Ureter (tissue), 1 donor: ENCODE measurements around the gene POLR2B. TPM values are rescaled to one million over a fixed set of nuclear protein-coding genes. Genes with fewer than 3 reads are reported as not detected.
"Not testable (repeated sequence)": the region's sequence is repeated elsewhere in the genome, so short reads cannot be mapped to it uniquely, and the experiment has no call there.

Source experiments
- DNase-seq: peaks from one replicate; pipeline ENCODE4 v3.0.0-alpha.2; 2020; ENCODE audit warnings: low spot score
- total RNA-seq: library from RNA; stranded (reverse); gene quantifications from one replicate; pipeline ENCODE4 v1.2.4, GENCODE V29; 2023
- donor health status: DM: yes; HTN: yes; CAD: no.

Gene POLR2B
- total RNA-seq, 1 donor from 2014 or later = 84.2 TPM

GRCh38 chr4:56986952-56987351 is 8.3 kb downstream of the POLR2B start:
- DNase-seq = no peak

- DNase-seq = no peak
Measured at GRCh38 chr4:56990109-56990905, 11.6 kb downstream of the POLR2B start.

DNA sequence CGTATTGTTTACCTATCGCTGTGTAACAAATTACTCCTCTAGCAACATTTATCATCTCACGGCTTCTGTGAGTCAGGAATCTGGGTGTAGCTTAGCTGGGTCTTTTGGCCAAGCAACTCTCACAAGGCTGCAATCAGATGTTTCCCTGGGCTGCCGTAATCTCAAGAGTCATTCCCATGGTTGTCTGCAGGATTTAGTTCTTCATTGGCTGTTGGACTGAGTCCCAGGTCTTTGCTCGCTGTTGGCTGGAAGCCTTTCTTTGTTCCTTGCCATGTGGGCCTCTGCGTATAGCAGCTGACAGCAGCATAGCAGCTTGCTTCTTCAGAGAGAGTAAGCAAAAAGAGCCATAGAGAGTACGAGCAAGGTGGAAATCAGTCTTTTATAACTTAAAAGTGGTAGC is 16.8 kb downstream of the POLR2B start:
- DNase-seq = peak; percentile 60

- DNase-seq = no peak
Measured at GRCh38 chr4:56999751-57000150, 21.1 kb downstream of the POLR2B start.

DNA sequence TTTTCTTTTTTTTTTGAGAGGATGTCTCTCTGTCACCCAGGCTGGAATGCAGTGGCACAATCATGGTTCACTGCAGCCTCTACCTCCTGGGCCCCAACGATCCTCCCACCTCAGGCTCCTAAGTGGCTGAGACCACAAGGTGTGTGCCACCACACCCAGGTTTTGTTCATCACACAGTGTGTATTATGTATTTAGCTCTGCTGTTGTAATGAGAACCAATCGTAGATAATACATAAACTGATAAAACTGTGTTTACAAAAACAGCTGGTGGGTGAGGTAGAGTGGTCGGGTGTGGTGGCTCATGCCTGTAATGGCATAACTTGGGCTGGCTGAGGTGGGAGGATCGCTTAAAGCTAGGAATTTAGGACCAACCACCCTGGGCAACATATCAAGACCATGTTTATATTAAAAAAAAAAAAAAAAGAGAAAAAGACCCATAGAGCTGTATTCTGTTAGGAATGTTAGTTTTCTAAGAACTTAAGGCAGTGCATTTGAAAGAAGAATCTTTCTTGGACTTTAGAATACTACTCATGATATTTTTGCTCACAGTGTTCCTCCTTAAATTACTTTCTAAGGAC is 34.9 kb downstream of the POLR2B start:
- DNase-seq = no peak

DNA sequence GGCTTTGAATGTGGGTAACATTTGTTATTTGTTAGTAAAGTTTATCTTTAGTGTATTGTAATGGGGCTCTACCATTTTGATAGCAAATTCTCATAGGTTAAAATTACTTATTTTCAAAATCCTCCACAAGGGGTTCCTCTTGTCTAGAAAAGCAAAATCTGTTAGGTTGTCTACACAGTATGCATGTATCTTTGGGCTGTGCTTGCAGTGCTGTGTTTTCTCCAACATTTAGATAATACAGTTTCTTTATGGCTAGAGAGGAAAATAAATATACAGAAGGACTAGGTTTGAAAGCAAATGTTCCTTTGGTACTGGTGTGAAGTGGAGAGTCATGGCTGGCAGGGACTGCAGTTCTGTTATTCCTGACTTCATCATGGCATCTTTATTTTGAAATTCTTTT is 40.3 kb downstream of the POLR2B start:
- no peak for DNase-seq

DNA sequence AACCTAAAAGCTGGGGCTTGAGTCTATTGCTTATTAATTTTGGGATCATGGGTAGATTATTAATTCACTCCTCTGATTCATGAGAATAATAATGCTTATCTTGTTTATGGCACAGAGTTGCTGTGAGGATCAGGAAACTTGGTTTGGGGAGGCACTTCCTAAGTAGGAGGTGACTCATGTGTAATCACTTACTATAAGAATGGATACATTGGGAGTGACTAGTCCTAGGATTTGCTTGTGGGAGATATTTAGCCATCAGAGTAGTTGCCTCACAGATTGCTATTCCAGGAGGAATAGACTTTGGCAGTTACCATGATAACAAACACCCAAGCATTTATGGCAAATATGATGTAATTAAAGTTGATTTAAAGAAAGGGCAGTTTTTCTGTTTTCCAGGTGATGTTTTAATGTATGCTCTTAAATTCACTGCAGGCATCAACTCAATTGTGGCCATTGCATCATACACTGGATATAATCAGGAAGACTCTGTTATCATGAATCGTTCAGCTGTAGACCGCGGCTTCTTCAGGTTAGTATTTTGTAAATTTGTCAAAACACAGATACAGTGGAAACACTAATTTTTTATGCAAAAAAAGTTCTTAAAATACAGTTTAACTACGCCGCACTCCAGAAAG is 41.9 kb downstream of the POLR2B start:
- DNase-seq = no peak

GRCh38 chr4:57023104-57023503 is 44.4 kb downstream of the POLR2B start:
- no peak for DNase-seq

- DNase-seq = no peak
Measured at GRCh38 chr4:57034520-57034919, 55.8 kb downstream of the POLR2B start.

GRCh38 chr4:57037982-57038604 is 59.4 kb downstream of the POLR2B start:
- DNase-seq = peak; percentile 56

GRCh38 chr4:57039345-57039744 is 60.6 kb downstream of the POLR2B start:
- DNase-seq = no peak

DNA sequence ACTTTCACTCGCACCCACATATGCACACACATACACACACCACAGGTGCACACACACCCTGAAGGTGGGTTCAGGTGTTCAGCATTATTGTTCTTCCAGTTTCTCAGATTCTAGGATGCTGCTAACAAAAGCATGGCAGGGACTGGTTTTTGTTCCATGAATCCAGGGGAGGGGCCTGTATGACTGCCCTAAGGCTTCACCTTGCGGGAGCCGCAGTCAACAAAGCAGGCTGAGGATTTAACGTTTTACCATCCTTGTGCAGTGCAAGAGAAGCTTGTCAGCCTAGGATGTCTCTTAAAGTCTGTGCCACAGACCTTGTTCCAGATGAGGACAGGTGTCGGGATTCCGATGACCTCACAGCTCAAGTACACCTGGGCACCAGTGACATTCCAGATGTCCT is 61.8 kb downstream of the POLR2B start:
- no peak for DNase-seq

DNA sequence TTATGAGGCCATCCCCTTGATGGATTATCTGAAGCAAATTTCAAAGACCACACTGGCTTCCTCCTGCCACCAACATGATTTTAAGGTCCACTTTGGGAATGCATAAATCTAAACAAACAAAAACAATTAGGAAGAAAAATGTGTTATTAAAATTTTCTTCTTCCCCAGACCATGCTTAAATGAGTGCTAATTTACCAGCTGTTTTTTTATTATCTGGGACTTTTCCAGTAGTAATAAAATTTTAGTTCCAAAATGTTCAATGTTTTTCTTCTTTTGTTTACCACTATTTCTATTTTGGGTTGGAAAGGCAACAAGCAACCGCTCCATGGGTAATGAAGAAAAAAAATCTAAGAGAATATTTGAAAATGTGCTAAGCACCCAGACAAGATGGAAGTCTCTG is 62.3 kb downstream of the POLR2B start:
- no peak for DNase-seq

- DNase-seq = no peak
Measured at GRCh38 chr4:57042711-57043169, 64.0 kb downstream of the POLR2B start.

DNA sequence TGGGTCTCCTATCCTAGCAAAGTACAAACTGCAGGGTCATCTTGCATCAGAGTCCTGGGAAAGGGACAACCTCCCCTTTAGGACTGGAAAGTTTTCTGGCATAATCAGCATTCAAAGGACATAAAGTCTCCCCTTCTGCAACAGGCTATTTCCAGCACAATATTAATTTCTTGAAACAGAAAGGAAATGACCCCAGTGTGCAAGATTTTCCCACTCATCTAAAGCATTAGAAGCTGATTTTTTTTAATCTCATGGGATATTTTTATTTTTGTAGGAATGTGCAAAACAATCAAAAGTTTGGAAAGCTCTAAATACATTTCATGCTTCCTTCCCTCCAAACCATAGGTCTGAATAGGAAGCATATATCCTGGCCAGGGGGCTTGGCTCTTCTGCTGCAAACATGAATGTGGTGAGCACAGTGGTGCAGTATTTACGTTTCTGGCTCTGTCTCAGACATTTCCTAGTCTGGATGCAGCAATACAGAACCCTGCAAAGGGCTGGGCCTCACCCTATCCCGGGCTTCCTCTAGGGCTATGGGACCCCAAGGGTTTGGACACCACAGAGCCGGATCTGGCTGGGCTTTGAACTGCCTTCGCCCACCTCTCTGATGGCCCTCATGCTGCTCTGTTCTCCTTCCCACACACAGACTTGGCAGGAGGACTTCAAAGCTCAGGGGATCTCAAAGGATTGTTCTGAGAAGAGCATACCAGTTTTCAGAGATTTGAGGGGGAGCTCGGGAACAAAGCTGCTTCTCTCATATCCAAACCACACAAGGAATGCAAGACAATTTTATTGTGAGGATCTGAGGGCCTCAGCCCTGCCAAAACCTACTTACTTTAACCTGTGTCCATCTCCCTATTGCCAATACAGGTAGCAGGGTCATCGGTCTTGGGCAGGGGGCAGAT is 64.9 kb downstream of the POLR2B start:
- DNase-seq = no peak

GRCh38 chr4:57044279-57044678 is 65.6 kb downstream of the POLR2B start:
- DNase-seq = no peak

- no peak for DNase-seq
Measured at GRCh38 chr4:57044996-57045395, 66.3 kb downstream of the POLR2B start.

DNA sequence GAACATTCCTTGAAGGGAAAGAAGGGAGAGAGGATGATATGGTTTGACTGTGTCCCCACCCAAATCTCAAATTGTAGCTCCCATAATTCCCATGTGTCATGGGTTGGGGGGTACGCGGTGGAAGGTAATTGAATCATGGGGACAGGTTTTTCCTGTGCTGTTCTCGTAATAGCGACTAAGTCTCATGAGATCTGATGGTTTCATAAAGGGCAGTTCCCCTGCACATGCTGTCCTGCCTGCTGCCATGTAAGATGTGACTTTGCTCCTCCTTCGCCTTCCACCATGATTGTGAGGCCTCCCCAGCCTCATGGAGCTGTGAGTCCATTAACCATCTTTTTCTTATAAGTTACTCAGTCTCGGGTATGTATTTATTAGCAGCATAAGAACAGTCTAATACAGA is 68.3 kb downstream of the POLR2B start:
- DNase-seq = not testable (repeated sequence)

- no peak for DNase-seq
Measured at GRCh38 chr4:57048590-57049304, 70.1 kb downstream of the POLR2B start.

GRCh38 chr4:57051095-57051494 is 72.4 kb downstream of the POLR2B start:
- no peak for DNase-seq

DNA sequence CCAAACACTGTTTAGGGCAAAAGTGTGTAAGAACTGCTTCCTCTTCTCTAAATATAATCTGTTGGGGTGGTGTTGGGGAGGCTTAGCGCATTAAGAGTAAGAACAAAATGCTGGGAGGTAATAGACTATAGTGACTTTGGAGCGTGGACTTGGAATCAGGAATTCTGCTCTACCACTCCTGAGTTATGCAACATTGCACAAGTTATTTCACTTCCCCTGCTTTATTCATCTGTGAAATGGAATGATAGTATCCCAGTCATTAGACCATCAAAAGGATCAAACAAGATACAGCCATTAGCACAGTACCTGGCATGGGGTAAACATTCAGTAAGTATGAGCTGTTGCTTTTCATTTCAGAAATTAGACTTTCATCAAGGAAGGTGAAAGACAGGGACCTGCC is 72.8 kb downstream of the POLR2B start:
- no peak for DNase-seq
